OCI-LY7 (cell line): ENCODE measurements around the gene SPATA6. TPM values are rescaled to one million over a fixed set of nuclear protein-coding genes. Genes with fewer than 3 reads are reported as not detected.

Experiments
- BruUV-seq: library from RNA; stranded (reverse); fragments of 400-500 nt; replicated peaks from 2 replicates; lab custom pipeline; 2021; lab: Mats Ljungman, UMichigan
- CTCF ChIA-PET: fragments of 300-600 bp; sonication (Branson Sonifier 250); formaldehyde crosslinking; loops from one replicate; lab custom pipeline; 2022; ENCODE audit warnings: antibody characterized with exemption; ENCODE audit not compliant: unreplicated experiment; lab: Charles Lee
- POLR2A ChIA-PET: fragments of 300-600 bp; sonication (Branson Sonifier 250); formaldehyde crosslinking; loops from one replicate; lab custom pipeline; 2022; ENCODE audit warnings: antibody characterized with exemption; lab: Charles Lee
- DNase-seq: peaks from one replicate; pipeline ENCODE4 v3.0.0-alpha.2; 2015; ENCODE audit warnings: low spot score
- H2AFZ ChIP-seq: fragments of 200-600 bp; sonication (generic), shearing (Covaris generic); 2 replicates; pipeline ENCODE4 v1.6.1; 2014; ENCODE audit warnings: mild to moderate bottlenecking, antibody characterized with exemption, low read length, moderate library complexity
- H3K27ac ChIP-seq: fragments of 200-600 bp; sonication (generic); 2 replicates; pipeline ENCODE4 v1.5.1; 2014; ENCODE audit warnings: mixed run types, low read depth, mild to moderate bottlenecking, moderate library complexity, low read length, inconsistent platforms; ENCODE audit not compliant: poor library complexity, severe bottlenecking
- H3K36me3 ChIP-seq: fragments of 200-600 bp; sonication (generic); 2 replicates; pipeline ENCODE4 v1.6.1; 2014; ENCODE audit warnings: mild to moderate bottlenecking, antibody characterized with exemption, low read length, moderate library complexity, mixed read lengths; ENCODE audit not compliant: insufficient read depth
- H3K4me1 ChIP-seq: fragments of 200-600 bp; sonication (generic); 2 replicates; pipeline ENCODE4 v1.5.1; 2014; ENCODE audit warnings: mild to moderate bottlenecking, low read length; ENCODE audit not compliant: insufficient read depth, poor library complexity, severe bottlenecking
- H3K4me2 ChIP-seq: fragments of 200-600 bp; sonication (generic); 2 replicates; pipeline ENCODE4 v1.6.1; 2014; ENCODE audit warnings: mild to moderate bottlenecking, low read length
- H3K4me3 ChIP-seq: fragments of 200-600 bp; sonication (generic); 2 replicates; pipeline ENCODE4 v1.5.1; 2014; ENCODE audit warnings: mild to moderate bottlenecking, low read depth, low read length; ENCODE audit not compliant: poor library complexity, severe bottlenecking
- H3K79me2 ChIP-seq: fragments of 200-600 bp; sonication (generic); 2 replicates; pipeline ENCODE4 v1.6.1; 2016; ENCODE audit warnings: low read depth, mild to moderate bottlenecking, low read length, moderate library complexity, mixed read lengths; ENCODE audit not compliant: insufficient read depth
- H3K9me2 ChIP-seq: fragments of 200-600 bp; sonication (generic); 2 replicates; pipeline ENCODE4 v1.6.1; 2016; ENCODE audit warnings: mild to moderate bottlenecking, low read length, mixed read lengths; ENCODE audit not compliant: insufficient read depth
- H3K9me3 ChIP-seq: fragments of 200-600 bp; sonication (generic); 2 replicates; pipeline ENCODE4 v1.6.1; 2014; ENCODE audit warnings: mild to moderate bottlenecking, mixed run types, low read length, mixed read lengths
- H4K20me1 ChIP-seq: fragments of 200-600 bp; sonication (generic); 2 replicates; pipeline ENCODE4 v1.6.1; 2014; ENCODE audit warnings: mild to moderate bottlenecking, antibody characterized with exemption, low read length, moderate library complexity, mixed read lengths; ENCODE audit not compliant: insufficient read depth
- EZH2phosphoT487 ChIP-seq: fragments of 200-600 bp; sonication (generic); IDR thresholded peaks from 2 replicates; pipeline ENCODE4 v1.6.1; 2018; ENCODE audit warnings: low read depth, borderline replicate concordance, mild to moderate bottlenecking, mixed run types, antibody characterized with exemption, low read length, moderate library complexity, mixed read lengths
- intact Hi-C: fragments of 100-400 bp; cut with micrococcal nuclease; formaldehyde crosslinking; loops from one replicate; pipeline ENCODE4 v1.10.0; 2022; ENCODE audit not compliant: unreplicated experiment
- total RNA-seq, 2 experiments: library from RNA; depleted of rRNA in 1 of 2; stranded (reverse); fragments of >200 nt in 1 of 2; shearing (Covaris generic) in 1 of 2; gene quantifications; 2 replicates each; pipeline ENCODE4 v1.2.3, GENCODE V29; 2014 to 2022
- TF ChIP-seq, protein P1 (sequence below): fragments of 200-600 bp; sonication (generic); conservative IDR thresholded peaks from 2 replicates; pipeline ENCODE4 v1.5.1; 2014; ENCODE audit warnings: mild to moderate bottlenecking, antibody characterized with exemption, low read length, moderate library complexity, mixed read lengths

The SPATA6 gene
- total RNA-seq, 2 experiments from 2014 or later, result 2.5 TPM; not detected in 1

DNA sequence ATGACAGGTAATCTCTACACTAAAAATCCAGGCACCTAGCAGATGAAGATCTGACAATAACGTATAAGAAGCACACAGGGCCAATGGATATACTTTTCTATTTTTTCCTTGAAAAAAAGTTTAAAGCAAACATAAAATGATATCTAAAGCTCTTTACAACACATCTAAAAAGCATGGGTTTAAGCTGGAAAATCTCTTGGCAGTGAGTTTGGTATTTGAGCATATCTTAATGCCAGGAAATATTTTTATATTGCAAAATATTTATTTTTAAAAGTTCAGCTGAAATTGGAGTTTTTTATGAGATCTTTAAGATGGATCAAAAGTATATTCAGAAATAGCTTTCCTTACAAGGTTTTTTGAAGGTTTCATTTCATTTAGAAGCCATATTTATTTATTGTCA, 209.0 kb downstream of the SPATA6 start:
- H3K27ac ChIP-seq, result no peak overlapping the region
- TF ChIP-seq, protein P1, sequence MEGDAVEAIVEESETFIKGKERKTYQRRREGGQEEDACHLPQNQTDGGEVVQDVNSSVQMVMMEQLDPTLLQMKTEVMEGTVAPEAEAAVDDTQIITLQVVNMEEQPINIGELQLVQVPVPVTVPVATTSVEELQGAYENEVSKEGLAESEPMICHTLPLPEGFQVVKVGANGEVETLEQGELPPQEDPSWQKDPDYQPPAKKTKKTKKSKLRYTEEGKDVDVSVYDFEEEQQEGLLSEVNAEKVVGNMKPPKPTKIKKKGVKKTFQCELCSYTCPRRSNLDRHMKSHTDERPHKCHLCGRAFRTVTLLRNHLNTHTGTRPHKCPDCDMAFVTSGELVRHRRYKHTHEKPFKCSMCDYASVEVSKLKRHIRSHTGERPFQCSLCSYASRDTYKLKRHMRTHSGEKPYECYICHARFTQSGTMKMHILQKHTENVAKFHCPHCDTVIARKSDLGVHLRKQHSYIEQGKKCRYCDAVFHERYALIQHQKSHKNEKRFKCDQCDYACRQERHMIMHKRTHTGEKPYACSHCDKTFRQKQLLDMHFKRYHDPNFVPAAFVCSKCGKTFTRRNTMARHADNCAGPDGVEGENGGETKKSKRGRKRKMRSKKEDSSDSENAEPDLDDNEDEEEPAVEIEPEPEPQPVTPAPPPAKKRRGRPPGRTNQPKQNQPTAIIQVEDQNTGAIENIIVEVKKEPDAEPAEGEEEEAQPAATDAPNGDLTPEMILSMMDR, result no peak
- no peak for TF ChIP-seq EZH2phosphoT487
- H4K20me1 ChIP-seq, result no peaks in the 10 kb centered on the region
- intact Hi-C loops, result no loop called here
- no peak for DNase-seq
- H3K36me3 ChIP-seq, result no peaks in the 10 kb centered on the region
- no peaks in the 10 kb centered on the region for H3K9me2 ChIP-seq
- ChIA-PET POLR2A (interaction anchor here (0.7 kb wide), 1 partner anchor 13 kb away, joined by 4 read pairs; no protein-coding TSS in a partner anchor), CTCF (interaction anchor here (1.0 kb wide), 1 partner anchor 169 kb away, joined by 4 read pairs; no protein-coding TSS in a partner anchor)
- H3K4me3 ChIP-seq, result no peak overlapping the region
- H3K4me2 ChIP-seq, result no peak overlapping the region
- no TSS peak for BruUV-seq
- no peak overlapping the region for H2AFZ ChIP-seq
- H3K9me3 ChIP-seq, result no peaks in the 10 kb centered on the region
- H3K4me1 ChIP-seq, result no peaks in the 10 kb centered on the region
- no peaks in the 10 kb centered on the region for H3K79me2 ChIP-seq

DNA sequence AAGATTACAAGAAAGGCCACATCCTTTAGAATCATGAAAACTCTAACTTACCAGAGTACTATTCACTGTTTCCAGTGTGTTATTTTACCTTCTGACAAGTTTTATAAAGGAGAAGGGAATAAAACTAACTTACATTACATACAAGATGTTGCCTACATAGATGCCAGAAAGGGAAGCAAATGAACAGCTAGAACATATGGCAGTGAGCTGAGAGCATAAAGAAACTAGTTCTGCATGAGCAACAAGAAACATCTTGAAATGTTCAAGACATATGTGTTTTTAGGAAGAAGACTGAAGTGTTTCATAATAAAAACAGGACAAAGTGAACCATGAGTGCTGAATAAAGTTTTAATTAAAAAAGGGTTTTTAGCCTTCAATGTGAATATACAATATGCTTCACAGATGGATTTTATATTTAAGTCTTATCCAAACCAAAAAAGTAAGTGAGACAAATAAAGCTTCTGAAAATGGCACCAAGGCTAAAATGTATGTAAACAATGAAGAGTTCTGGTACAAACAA, 210.1 kb downstream of the SPATA6 start:
- no peak overlapping the region for H2AFZ ChIP-seq
- ChIA-PET CTCF (no interaction called here), POLR2A (no interaction called here)
- BruUV-seq, result no TSS peak
- no peak overlapping the region for H3K27ac ChIP-seq
- H3K4me3 ChIP-seq, result no peak overlapping the region
- no peaks in the 10 kb centered on the region for H3K79me2 ChIP-seq
- no peaks in the 10 kb centered on the region for H3K4me1 ChIP-seq
- H3K36me3 ChIP-seq, result no peaks in the 10 kb centered on the region
- intact Hi-C loops, result no loop called here
- no peaks in the 10 kb centered on the region for H3K9me3 ChIP-seq
- no peak for DNase-seq
- H4K20me1 ChIP-seq, result no peaks in the 10 kb centered on the region
- H3K9me2 ChIP-seq, result no peaks in the 10 kb centered on the region
- TF ChIP-seq, protein P1, result no peak
- no peak for TF ChIP-seq EZH2phosphoT487
- H3K4me2 ChIP-seq, result no peak overlapping the region

DNA sequence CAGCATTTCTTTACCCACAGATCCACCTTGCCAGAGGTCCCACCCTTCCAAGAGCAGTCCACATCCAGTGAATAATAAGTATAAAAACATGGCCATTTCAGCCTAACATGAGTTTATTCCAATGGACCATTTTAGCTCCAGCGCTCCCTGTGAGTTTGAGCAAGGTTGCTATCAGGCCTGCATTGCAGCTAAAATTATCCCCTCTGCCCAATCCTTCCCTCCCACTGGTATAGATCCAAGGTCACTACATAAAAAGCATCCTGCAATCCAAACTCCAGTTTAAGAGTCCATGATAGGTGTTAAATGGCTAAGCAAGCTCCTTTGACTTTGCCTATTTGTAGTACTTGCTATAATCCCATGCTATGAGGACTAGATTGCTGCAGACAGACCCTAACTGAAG, 213.9 kb downstream of the SPATA6 start:
- H2AFZ ChIP-seq, result no peak overlapping the region
- POLR2A ChIA-PET, result no interaction called here
- H3K9me3 ChIP-seq, result no peaks in the 10 kb centered on the region
- TF ChIP-seq, protein P1, result no peak
- TF ChIP-seq EZH2phosphoT487, result no peak
- no peak for DNase-seq
- H3K4me3 ChIP-seq, result no peak overlapping the region
- no peaks in the 10 kb centered on the region for H3K36me3 ChIP-seq
- no peaks in the 10 kb centered on the region for H3K79me2 ChIP-seq
- no peak overlapping the region for H3K4me2 ChIP-seq
- H4K20me1 ChIP-seq, result no peaks in the 10 kb centered on the region
- no peaks in the 10 kb centered on the region for H3K4me1 ChIP-seq
- no peak overlapping the region for H3K27ac ChIP-seq
- intact Hi-C loops, result no loop called here
- no peaks in the 10 kb centered on the region for H3K9me2 ChIP-seq
- CTCF ChIA-PET, result no interaction called here
- no TSS peak for BruUV-seq
